Heart left ventricle (tissue), 16 donors: Measurements from ENCODE around the gene WSCD1. TPM values are rescaled to one million over a fixed set of nuclear protein-coding genes. Genes with fewer than 3 reads are reported as not detected.

ENCODE experiments used
- ATAC-seq, 4 donors: fragments of 200-7000 bp; cut with Tn5 transposase; one replicate each; pipeline ENCODE4 v1.9.1; 2020 to 2022; ENCODE audit warnings: moderate library complexity in 4 of 4, mild to moderate bottlenecking in 3 of 4, moderate number of reproducible peaks in 1 of 4
- DNase-seq, 5 donors: peaks; one replicate each; pipeline ENCODE4 v3.0.0-alpha.2; 2020
- H3K27ac ChIP-seq, 12 donors: fragments of 200-600 bp; sonication (generic) in 4 of 12; one replicate each; pipeline versions ENCODE4 v1.5.0 to v1.8.0; 2016 to 2022; ENCODE audit warnings: mild to moderate bottlenecking in 2 of 12
- H3K27me3 ChIP-seq, 9 donors: fragments of 200-600 bp; sonication (generic) in 2 of 9; one replicate each; pipeline versions ENCODE4 v1.5.1 to v1.8.0; 2016 to 2022; ENCODE audit warnings: mild to moderate bottlenecking in 3 of 9
- H3K36me3 ChIP-seq, 9 donors: fragments of 200-600 bp; sonication (generic) in 2 of 9; one replicate each; pipeline versions ENCODE4 v1.5.0 to v1.8.0; 2018 to 2022; ENCODE audit warnings: mild to moderate bottlenecking in 2 of 9
- H3K4me1 ChIP-seq, 12 donors: fragments of 200-600 bp; sonication (generic) in 4 of 12; one replicate each; pipeline versions ENCODE4 v1.5.0 to v1.8.0; 2016 to 2022; ENCODE audit warnings: mild to moderate bottlenecking in 3 of 12
- H3K4me3 ChIP-seq, 12 donors: fragments of 200-600 bp; sonication (generic) in 4 of 12; one replicate each; pipeline versions ENCODE4 v1.5.0 to v1.8.0; 2017 to 2022; ENCODE audit warnings: mild to moderate bottlenecking in 9 of 12, moderate library complexity in 4 of 12
- H3K9me3 ChIP-seq, 12 donors: fragments of 200-600 bp; sonication (generic) in 4 of 12; one replicate each; pipeline versions ENCODE4 v1.5.0 to v1.8.0; 2016 to 2022; ENCODE audit warnings: mild to moderate bottlenecking in 1 of 12
- CTCF ChIP-seq, 12 donors: fragments of 200-600 bp; sonication (generic) in 4 of 12; IDR thresholded peaks; one replicate each; pipeline versions ENCODE4 v1.5.0 to v1.8.0; 2018 to 2022; ENCODE audit warnings: antibody characterized with exemption in 12 of 12, mild to moderate bottlenecking in 5 of 12
- POLR2A ChIP-seq, 2 donors: fragments of 450-650 bp; IDR thresholded peaks; one replicate each; pipeline ENCODE4 v1.6.1; 2017; ENCODE audit warnings: antibody characterized with exemption in 2 of 2, mild to moderate bottlenecking in 2 of 2, moderate library complexity in 2 of 2
- WGBS, 4 donors: extraction: QIAGEN DNeasy Blood & Tissue Kit in 2 of 4; methylation state at CpG; one replicate each; pipeline versions ENCODE4 v1.1.5 to v1.1.7; 2013 to 2018; 5-methylcytosine and 5-hydroxymethylcytosine counted together
- intact Hi-C, 10 donors: fragments of 100-400 bp; cut with DNase I; formaldehyde crosslinking; loops; one replicate each; pipeline versions ENCODE4 v1.11.1 to v1.14.2; 2022
- polyA plus RNA-seq, 2 donors: library from polyadenylated mRNA; stranded (reverse); fragments of 200-250 nt; gene quantifications; one replicate each; pipeline ENCODE4 v1.2.3, GENCODE V29; 2013
- total RNA-seq, 9 donors: library from RNA; depleted of rRNA in 2 of 9; stranded (reverse); fragments of >200 nt in 2 of 9; fragmentation: NEBNext Ultra II Directional in 3 of 9; extraction: Animal tissue kit (Norgen Biotek cat#: 25700) in 3 of 9; gene quantifications; one replicate each; pipeline versions ENCODE4 v1.1.0 to v1.2.4, GENCODE V29; 2016 to 2023
- donor health status: ischemic (EF 13 %, LVEDD 7.1; RV severe dilation, severe dysfunction).
- donor health status: healthy with polysubstance abuse.
- donor health status: DM: no; HTN: yes; CAD: no.
- donor health status: DM: no; HTN: no; CAD: no.
- donor health status: ischemic (EF 25% LVEDD 6.9; RV normal size, moderate dysfunction).
- donor health status: ischemic (EF 25% LVEDD 5.7; RV mildly dilated, moderate dysfunction).
- donor health status: healthy.
- donor health status: DM: yes; HTN: yes; CAD: no.
- donor health status: ischemic (EF 35%, LVEDD 5.7; RV mildly dilated, moderate dysfunction).
- donor health status: nonischemic (EF 11% LVEDD 7.7; RV severe dilation, severe dysfunction).
- donor health status: DM: yes; HTN: yes; CAD: no.
- donor health status: PGD.
- donor health status: ischemic (EF 29% LVEDD 5.4; RV normal size, mild dysfunction).
- donor health status: nonischemic (EF 23%, LVEDD 6.1; RV moderate dilation, normal function).

WSCD1 gene
- total and polyA plus RNA-seq, 11 donors, result 2.5 to 12.4 (median 4.4) TPM

- 58 to 73% (median 67%) methylated on average over 4 to 6 of the region's 6 CpGs for WGBS, 4 donors
- Histone ChIP-seq H3K27ac (no peak overlapping the region), H3K4me3 (no peak overlapping the region), H3K9me3 (no peaks in the 10 kb centered on the region), H3K36me3 (no peaks in the 10 kb centered on the region), H3K27me3 (peaks cover 0 to 5% (median 0%) of the 10 kb centered on the region in 9 donors), H3K4me1 (no peaks in the 10 kb centered on the region)
- DNase-seq (no peak), ATAC-seq (no peak)
- TF ChIP-seq POLR2A (IDR thresholded peaks at IDR 0.05) (no peak), CTCF (IDR thresholded peaks at IDR 0.05) (no peak)
- intact Hi-C loops, result no loop called here
Measured at GRCh38 chr17:6153375-6153774, 83.2 kb downstream of the WSCD1 start.

- Histone ChIP-seq H3K9me3 (no peaks in the 10 kb centered on the region), H3K36me3 (no peaks in the 10 kb centered on the region), H3K27ac (no peak overlapping the region), H3K4me3 (no peak overlapping the region), H3K27me3 (peaks cover 0 to 8% (median 0%) of the 10 kb centered on the region in 9 donors), H3K4me1 (no peaks in the 10 kb centered on the region)
- TF ChIP-seq CTCF (IDR thresholded peaks at IDR 0.05) (no peak), POLR2A (IDR thresholded peaks at IDR 0.05) (no peak)
- DNase-seq, result no peak
- WGBS, 4 donors, result 74 to 88% (median 79%) methylated on average over 4 of the region's 4 CpGs
- ATAC-seq, result no peak
- intact Hi-C loops, result no loop called here
Measured at GRCh38 chr17:6157716-6158115, 87.5 kb downstream of the WSCD1 start.

DNA sequence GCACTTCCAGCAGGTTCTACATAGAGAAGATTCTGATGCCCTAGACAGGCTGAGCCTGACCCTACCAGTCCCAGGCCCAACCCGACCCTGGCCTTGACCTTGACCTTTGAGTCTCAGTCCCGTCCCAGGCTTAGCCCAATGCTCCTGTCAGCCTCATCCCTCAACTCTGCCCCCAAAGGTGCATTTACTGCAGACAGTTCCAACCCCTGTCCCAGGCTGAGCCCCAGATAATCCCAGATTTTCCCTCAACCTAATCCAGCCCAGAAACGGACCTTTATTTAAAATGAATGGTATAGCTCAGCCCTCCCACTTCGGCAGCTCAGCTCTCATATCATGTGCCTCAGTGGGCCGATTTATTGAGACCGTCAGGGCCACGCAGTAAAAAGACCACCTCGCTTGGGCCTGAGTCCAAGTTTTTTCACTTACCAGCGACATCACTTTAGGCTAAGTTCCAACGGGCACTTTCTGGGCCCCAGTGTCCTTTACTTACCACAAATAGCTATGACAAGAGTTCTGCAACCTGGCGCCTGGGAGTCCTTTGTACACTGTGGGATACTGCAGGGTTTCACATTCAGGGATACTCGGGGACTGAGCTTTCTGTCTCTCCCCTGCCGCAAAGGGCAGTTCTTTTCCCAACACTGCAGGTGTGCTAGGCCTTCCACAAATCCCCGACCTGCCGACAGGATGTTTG, 89.5 kb downstream of the WSCD1 start:
- intact Hi-C loops, result no loop called here
- no peak for ATAC-seq
- no peaks in the 10 kb centered on the region for H3K36me3 ChIP-seq
- H3K4me1 ChIP-seq, result no peaks in the 10 kb centered on the region
- WGBS, 4 donors, result 68 to 75% (median 70%) methylated on average over 15 of the region's 15 CpGs
- H3K27me3 ChIP-seq, result peaks cover 0 to 14% (median 0%) of the 10 kb centered on the region in 9 donors
- H3K9me3 ChIP-seq, result no peaks in the 10 kb centered on the region
- no peak for DNase-seq
- no peak overlapping the region for H3K27ac ChIP-seq
- H3K4me3 ChIP-seq, result no peak overlapping the region
- TF ChIP-seq POLR2A (IDR thresholded peaks at IDR 0.05), result no peak
- no peak for TF ChIP-seq CTCF (IDR thresholded peaks at IDR 0.05)

DNA sequence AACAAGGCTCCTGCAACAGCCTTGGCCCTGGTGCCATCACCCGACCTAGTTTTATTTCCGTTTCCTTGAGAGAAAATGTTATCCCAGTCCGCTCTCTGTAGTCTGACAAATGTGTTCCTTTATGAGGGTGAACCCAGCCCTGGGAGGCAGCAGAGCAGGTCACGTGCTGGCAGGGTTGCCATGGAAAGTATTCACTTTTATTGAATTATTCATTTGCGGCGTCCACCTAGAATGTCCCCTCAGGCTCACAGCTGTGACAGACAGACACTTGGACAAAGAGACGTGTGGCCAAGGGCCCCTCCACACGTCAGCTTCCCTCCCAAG, 90.0 kb downstream of the WSCD1 start:
- intact Hi-C loops, result no loop called here
- DNase-seq, result no peak
- 79 to 90% (median 85%) methylated on average over 8 of the region's 8 CpGs for WGBS, 4 donors

More for the DNA sequence above, 90.0 kb downstream of the WSCD1 start:
- H3K9me3 ChIP-seq, result no peaks in the 10 kb centered on the region
- TF ChIP-seq CTCF (IDR thresholded peaks at IDR 0.05) (no peak), POLR2A (IDR thresholded peaks at IDR 0.05) (no peak)
- H3K27me3 ChIP-seq, result peaks cover 0 to 14% (median 0%) of the 10 kb centered on the region in 9 donors
- H3K4me3 ChIP-seq, result no peak overlapping the region
- H3K4me1 ChIP-seq, result no peaks in the 10 kb centered on the region
- H3K36me3 ChIP-seq, result no peaks in the 10 kb centered on the region
- H3K27ac ChIP-seq, result no peak overlapping the region
- ATAC-seq, result no peak
